ENCODE measurements around the gene AHCYL2. TPM values are rescaled to one million over a fixed set of nuclear protein-coding genes. Genes with fewer than 3 reads are reported as not detected.
A peak's percentile ranks its signal among the peaks of the same experiment; 100 is the strongest.
"Not testable (repeated sequence)": the region's sequence is repeated elsewhere in the genome, so short reads cannot be mapped to it uniquely, and the experiment has no call there.

The AHCYL2 gene
- total RNA-seq, 1 experiment from 2014 or later = 12.1 TPM

- DNase-seq (ENCODE audit: low read depth) = no peak
These were observed 123.4 kb downstream of the AHCYL2 start for GRCh38 chr7:129348023-129348740.

- DNase-seq (ENCODE audit: low read depth) = no peak
These were observed 126.5 kb downstream of the AHCYL2 start for GRCh38 chr7:129351320-129351719.

GRCh38 chr7:129353104-129353503, 128.3 kb downstream of the AHCYL2 start:
- not testable (repeated sequence) for DNase-seq (ENCODE audit: low read depth)

GRCh38 chr7:129354428-129355157, 129.8 kb downstream of the AHCYL2 start:
- no peak for DNase-seq (ENCODE audit: low read depth)

- DNase-seq (ENCODE audit: low read depth) = no peak
These were observed 131.3 kb downstream of the AHCYL2 start for GRCh38 chr7:129356176-129356575.

- no peak for DNase-seq (ENCODE audit: low read depth)
These were observed 134.3 kb downstream of the AHCYL2 start for GRCh38 chr7:129359176-129359575.

GRCh38 chr7:129359638-129360037, 134.8 kb downstream of the AHCYL2 start:
- DNase-seq (ENCODE audit: low read depth) = no peak

- no peak for DNase-seq (ENCODE audit: low read depth)
These were observed 136.9 kb downstream of the AHCYL2 start for GRCh38 chr7:129361771-129362170.

GRCh38 chr7:129362496-129362895, 137.7 kb downstream of the AHCYL2 start:
- no peak for DNase-seq (ENCODE audit: low read depth)

- DNase-seq (ENCODE audit: low read depth) = no peak
These were observed 142.5 kb downstream of the AHCYL2 start for GRCh38 chr7:129367349-129367699.

- peak; percentile 67 for DNase-seq (ENCODE audit: low read depth)
These were observed 143.0 kb downstream of the AHCYL2 start for GRCh38 chr7:129367700-129368388.

- no peak for DNase-seq (ENCODE audit: low read depth)
These were observed 143.7 kb downstream of the AHCYL2 start for GRCh38 chr7:129368389-129368986.

GRCh38 chr7:129369447-129369846, 144.6 kb downstream of the AHCYL2 start:
- not testable (repeated sequence) for DNase-seq (ENCODE audit: low read depth)

- DNase-seq (ENCODE audit: low read depth) = no peak
These were observed 146.0 kb downstream of the AHCYL2 start for GRCh38 chr7:129370812-129371211.

- no peak for DNase-seq (ENCODE audit: low read depth)
These were observed 146.7 kb downstream of the AHCYL2 start for GRCh38 chr7:129371487-129371886.

- no peak for DNase-seq (ENCODE audit: low read depth)
These were observed 149.0 kb downstream of the AHCYL2 start for GRCh38 chr7:129373651-129374428.

GRCh38 chr7:129375141-129375938, 150.5 kb downstream of the AHCYL2 start:
- no peak for DNase-seq (ENCODE audit: low read depth)

- peak; percentile 42 for DNase-seq (ENCODE audit: low read depth)
These were observed 151.4 kb downstream of the AHCYL2 start for GRCh38 chr7:129376076-129376777.

GRCh38 chr7:129376778-129377700, 152.2 kb downstream of the AHCYL2 start:
- peak; percentile 53 for DNase-seq (ENCODE audit: low read depth)
